GM12801 (cell line): ENCODE measurements around the gene ARSA.

Source experiments
- TF ChIP-seq, protein P1 (sequence below): IDR thresholded peaks from one replicate; pipeline ENCODE4 v1.5.1; 2011; ENCODE audit warnings: control low read depth; ENCODE audit not compliant: insufficient read length; ENCODE audit errors: extremely low read depth

ARSA gene

DNA sequence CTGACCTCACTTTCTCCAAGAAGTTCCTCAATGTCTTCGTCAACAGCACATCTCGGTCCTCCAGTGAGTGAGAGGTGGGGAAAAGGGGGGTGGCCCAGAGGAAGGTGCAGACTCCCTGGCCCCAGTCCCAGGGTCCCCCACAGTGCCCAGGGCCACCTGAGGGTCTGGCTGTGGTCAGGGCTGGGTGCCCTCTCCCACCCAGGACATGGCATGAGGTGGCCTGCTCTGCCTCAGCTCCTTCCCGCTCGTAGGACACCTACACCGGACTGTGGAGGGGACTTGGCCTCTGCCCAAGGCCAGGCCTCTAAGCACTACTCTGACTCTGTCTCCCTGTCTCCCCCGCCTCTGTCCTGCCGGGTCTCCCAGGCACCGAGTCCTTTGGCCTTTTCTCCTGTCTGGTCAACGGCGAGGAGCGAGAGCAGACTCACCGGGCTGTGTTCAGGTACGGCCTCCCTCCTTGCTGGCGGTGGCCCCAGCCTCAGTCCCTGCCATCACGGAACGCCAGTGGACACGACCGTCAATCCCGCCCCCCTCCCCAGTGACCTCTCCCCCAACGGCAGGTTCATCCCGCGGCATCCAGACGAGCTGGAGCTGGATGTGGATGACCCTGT, 22.8 kb downstream of the ARSA start:
- TF ChIP-seq, protein P1, sequence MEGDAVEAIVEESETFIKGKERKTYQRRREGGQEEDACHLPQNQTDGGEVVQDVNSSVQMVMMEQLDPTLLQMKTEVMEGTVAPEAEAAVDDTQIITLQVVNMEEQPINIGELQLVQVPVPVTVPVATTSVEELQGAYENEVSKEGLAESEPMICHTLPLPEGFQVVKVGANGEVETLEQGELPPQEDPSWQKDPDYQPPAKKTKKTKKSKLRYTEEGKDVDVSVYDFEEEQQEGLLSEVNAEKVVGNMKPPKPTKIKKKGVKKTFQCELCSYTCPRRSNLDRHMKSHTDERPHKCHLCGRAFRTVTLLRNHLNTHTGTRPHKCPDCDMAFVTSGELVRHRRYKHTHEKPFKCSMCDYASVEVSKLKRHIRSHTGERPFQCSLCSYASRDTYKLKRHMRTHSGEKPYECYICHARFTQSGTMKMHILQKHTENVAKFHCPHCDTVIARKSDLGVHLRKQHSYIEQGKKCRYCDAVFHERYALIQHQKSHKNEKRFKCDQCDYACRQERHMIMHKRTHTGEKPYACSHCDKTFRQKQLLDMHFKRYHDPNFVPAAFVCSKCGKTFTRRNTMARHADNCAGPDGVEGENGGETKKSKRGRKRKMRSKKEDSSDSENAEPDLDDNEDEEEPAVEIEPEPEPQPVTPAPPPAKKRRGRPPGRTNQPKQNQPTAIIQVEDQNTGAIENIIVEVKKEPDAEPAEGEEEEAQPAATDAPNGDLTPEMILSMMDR = no peak

GRCh38 chr22:50604256-50605001, 23.5 kb downstream of the ARSA start:
- TF ChIP-seq, protein P1 = no peak

DNA sequence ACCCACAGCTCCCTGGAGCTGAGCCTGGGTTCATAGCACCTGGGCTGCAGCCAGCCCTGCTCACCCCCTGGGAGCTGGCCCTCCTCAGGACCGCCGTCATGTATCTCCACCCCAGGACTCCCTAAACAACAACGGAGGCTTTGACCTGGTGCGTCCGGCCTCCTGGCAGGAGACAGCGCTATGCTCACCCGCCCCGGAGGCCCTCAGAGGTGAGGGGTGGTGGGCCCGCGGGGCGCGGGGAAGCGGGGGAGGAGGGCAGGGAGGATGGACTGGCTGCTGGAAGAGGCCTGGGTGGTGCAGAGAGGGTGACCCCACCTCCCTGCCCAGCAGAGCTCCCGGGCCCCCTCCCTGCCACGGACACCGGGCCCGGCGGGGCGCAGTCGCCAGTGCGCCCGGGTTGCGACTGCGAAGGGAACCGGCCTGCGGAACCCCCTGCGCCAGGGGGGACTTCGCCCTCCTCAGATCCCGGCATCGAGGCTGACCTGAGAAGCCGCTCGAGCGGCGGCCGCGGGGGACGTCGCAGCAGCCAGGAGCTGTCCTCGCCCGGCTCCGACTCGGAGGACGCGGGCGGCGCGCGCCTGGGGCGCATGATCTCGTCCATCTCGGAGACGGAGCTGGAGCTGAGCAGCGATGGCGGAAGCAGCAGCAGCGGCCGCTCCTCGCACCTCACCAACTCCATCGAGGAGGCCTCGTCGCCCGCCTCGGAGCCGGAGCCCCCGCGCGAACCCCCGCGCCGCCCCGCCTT, 24.3 kb downstream of the ARSA start:
- TF ChIP-seq, protein P1 = no peak

DNA sequence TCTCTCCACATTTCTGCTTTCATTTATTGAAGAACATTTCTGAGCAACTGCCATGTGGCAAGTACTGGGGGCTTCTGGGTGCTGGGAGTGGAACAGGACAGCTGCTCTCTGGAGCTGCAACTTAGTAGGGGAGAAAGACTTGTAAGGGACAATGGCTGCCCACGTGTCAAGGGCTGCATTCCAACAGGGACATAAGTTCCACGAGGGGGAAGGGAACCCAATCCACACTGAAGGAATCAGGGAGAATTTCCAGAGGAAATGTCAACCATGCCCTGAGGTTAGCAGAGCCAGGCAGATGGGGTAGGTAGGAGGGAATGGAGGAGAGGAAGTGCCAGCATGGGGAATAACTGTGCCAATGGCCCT, 25.6 kb downstream of the ARSA start:
- TF ChIP-seq, protein P1 = no peak

- TF ChIP-seq, protein P1 = no peak
Observed at GRCh38 chr22:50601669-50602337, 26.1 kb downstream of the ARSA start.

GRCh38 chr22:50600967-50601668, 26.8 kb downstream of the ARSA start:
- TF ChIP-seq, protein P1 = no peak
